RWPE2 (cell line): ENCODE data around the gene AARS2.

Experiments used
- ATAC-seq: fragments of 200-7000 bp; cut with Tn5 transposase; 3 replicates; pipeline ENCODE4 v1.9.1; 2021; ENCODE audit warnings: low read depth
- DNase-seq: peaks from one replicate; pipeline ENCODE4 v3.0.0-alpha.2; 2020; ENCODE audit warnings: low spot score
- H3K27ac ChIP-seq: fragments of 450-650 bp; 2 replicates; pipeline ENCODE4 v1.5.1; 2017; ENCODE audit warnings: mild to moderate bottlenecking; ENCODE audit not compliant: poor library complexity, severe bottlenecking
- H3K27me3 ChIP-seq: fragments of 250-450 bp; sonication (Bioruptor Pico); 2 replicates; pipeline ENCODE4 v1.5.1; 2021; ENCODE audit warnings: mild to moderate bottlenecking, moderate library complexity; ENCODE audit not compliant: insufficient read depth, poor library complexity, severe bottlenecking
- H3K36me3 ChIP-seq: fragments of 250-450 bp; sonication (Bioruptor Pico); 2 replicates; pipeline ENCODE4 v1.5.1; 2020; ENCODE audit warnings: low read depth, mild to moderate bottlenecking, moderate library complexity
- H3K4me1 ChIP-seq: fragments of 250-450 bp; sonication (Bioruptor Pico); 2 replicates; pipeline ENCODE4 v1.5.1; 2021; ENCODE audit warnings: mild to moderate bottlenecking, moderate library complexity; ENCODE audit not compliant: insufficient read depth, poor library complexity, severe bottlenecking
- H3K4me3 ChIP-seq: fragments of 250-450 bp; sonication (Bioruptor Pico); 2 replicates; pipeline ENCODE4 v1.5.1; 2021; ENCODE audit warnings: mild to moderate bottlenecking, moderate library complexity; ENCODE audit not compliant: severe bottlenecking
- H3K9me3 ChIP-seq: fragments of 250-450 bp; sonication (Bioruptor Pico); 2 replicates; pipeline ENCODE4 v1.5.1; 2021; ENCODE audit warnings: mild to moderate bottlenecking, moderate library complexity; ENCODE audit not compliant: severe bottlenecking
- CTCF ChIP-seq: fragments of 450-650 bp; IDR thresholded peaks from one replicate; pipeline ENCODE4 v1.5.1; 2017; ENCODE audit warnings: mild to moderate bottlenecking, moderate library complexity; ENCODE audit not compliant: poor library complexity, severe bottlenecking

AARS2 gene

GRCh38 chr6:44298055-44298803 is 14.9 kb downstream of the AARS2 start:
- H3K27ac ChIP-seq = no peak overlapping the region
- peaks cover 16% of the 10 kb centered on the region for H3K36me3 ChIP-seq
- no peaks in the 10 kb centered on the region for H3K4me1 ChIP-seq
- peak; percentile 16; the same call in 2 of the 3 replicates for ATAC-seq
- H3K9me3 ChIP-seq = no peaks in the 10 kb centered on the region
- TF ChIP-seq CTCF = no peak
- no peak for DNase-seq
- H3K4me3 ChIP-seq = no peak overlapping the region
- peaks cover 26% of the 10 kb centered on the region for H3K27me3 ChIP-seq

GRCh38 chr6:44297063-44298038 is 15.8 kb downstream of the AARS2 start:
- Histone ChIP-seq H3K4me1 (no peaks in the 10 kb centered on the region), H3K27ac (no peak overlapping the region), H3K4me3 (peak overlapping the region; percentile 29), H3K27me3 (peaks cover 26% of the 10 kb centered on the region), H3K9me3 (no peaks in the 10 kb centered on the region), H3K36me3 (peaks cover 9% of the 10 kb centered on the region)
- peak; percentile 60 for ATAC-seq
- TF ChIP-seq CTCF = no peak
- DNase-seq = no peak

GRCh38 chr6:44294832-44295791 is 18.0 kb downstream of the AARS2 start:
- TF ChIP-seq CTCF = no peak

GRCh38 chr6:44292661-44293365 is 20.3 kb downstream of the AARS2 start:
- DNase-seq (no peak), ATAC-seq (no peak)
- Histone ChIP-seq H3K27ac (no peak overlapping the region), H3K36me3 (no peaks in the 10 kb centered on the region), H3K9me3 (no peaks in the 10 kb centered on the region), H3K27me3 (peaks cover 21% of the 10 kb centered on the region), H3K4me3 (no peak overlapping the region), H3K4me1 (no peaks in the 10 kb centered on the region)
- no peak for TF ChIP-seq CTCF

More at GRCh38 chr6:44294832-44295791, 18.0 kb downstream of the AARS2 start:
- H3K4me1 ChIP-seq = no peaks in the 10 kb centered on the region
- no peak overlapping the region for H3K4me3 ChIP-seq
- DNase-seq (no peak), ATAC-seq (no peak)
- H3K9me3 ChIP-seq = no peaks in the 10 kb centered on the region
- peaks cover 26% of the 10 kb centered on the region for H3K27me3 ChIP-seq
- H3K27ac ChIP-seq = no peak overlapping the region
- 0 out of 2 replicates have a peak, but pooled peaks cover under 1% of the 10 kb centered on the region for H3K36me3 ChIP-seq
